HG03108 (cell line): ENCODE data around the gene ZNF423.

Experiments used
- ATAC-seq: cut with Tn5 transposase; IDR thresholded peaks from one replicate; pipeline ENCODE4 v1.9.1; 2021; ENCODE audit warnings: moderate library complexity; ENCODE audit not compliant: unreplicated experiment

ZNF423 gene

GRCh38 chr16:49455181-49455990, 400.5 kb downstream of the ZNF423 start:
- no peak for ATAC-seq

DNA sequence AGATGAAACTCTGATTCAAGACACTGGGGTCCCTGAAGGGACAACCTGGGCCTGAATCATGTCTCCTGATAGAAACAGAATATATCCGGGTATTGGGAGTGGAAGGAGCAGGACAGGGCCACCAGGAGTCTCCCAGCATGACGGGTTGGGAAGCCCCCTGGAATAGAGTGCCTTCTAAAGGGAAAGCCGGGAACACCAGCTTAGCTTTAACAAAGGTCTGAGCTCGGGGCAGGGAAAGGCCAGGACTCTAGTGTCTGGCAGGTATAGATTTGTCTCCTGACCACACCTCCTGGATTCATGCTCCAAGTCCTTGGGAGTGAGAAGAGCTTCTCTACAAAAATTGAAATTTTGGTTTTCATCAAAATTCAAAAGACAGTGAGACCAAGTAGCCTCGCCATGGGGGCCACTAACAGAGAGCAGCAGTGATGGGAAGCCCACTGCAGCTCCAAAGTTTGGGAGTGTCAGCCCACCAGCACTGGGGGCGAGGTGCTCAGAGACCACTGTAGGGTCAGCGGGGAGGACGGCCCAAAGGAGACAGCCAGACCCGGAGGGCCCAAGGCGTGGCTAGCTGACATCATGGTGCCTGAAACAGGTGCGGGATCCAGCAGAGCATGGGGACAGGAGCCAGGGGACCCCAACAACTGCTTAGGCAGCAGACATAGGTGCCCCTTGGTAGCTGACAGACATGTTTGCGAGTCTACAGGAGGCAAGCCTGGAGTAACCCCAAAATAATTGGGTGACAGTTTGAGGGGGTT, 401.3 kb downstream of the ZNF423 start:
- ATAC-seq, result no peak

GRCh38 chr16:49453983-49454382, 401.9 kb downstream of the ZNF423 start:
- ATAC-seq, result no peak

DNA sequence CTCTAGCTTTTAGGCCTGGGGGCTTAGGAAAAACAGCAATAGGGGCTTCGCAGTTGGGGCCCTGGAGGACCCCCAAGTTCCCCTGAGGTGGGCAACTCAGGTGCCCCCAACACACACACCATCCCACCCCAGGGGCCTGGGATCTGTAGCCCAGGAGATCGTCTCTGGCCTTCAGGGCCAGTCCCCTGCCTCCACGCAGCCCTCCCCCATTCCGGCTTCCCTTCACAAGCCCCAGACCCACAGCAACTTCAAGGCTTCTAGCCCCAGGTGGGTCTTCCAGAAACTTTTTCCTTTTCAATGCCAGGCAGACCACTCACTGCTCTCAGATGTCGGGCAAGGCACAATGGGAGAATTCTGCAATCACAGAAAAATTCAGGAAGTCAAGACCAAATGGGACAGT, 402.9 kb downstream of the ZNF423 start:
- no peak for ATAC-seq

DNA sequence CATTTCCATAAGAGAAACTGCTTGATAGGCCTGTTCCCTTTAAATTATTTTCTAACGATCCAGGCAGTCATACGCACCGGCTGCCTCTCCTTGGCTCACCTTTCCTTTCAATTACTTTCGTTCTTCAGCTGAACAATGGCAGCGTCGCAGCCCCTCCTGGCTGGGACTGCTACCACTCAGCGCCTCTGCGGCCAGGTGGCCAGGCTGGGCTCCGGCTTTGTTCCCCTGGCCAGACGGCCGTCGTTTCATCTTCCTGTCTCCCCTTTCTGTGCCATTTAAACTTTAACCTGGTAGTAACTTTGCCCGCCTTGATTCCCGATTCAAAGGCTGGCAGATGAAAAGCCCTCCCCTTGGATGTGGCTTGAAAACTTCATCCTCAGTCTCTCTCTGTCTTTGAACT, 403.3 kb downstream of the ZNF423 start:
- no peak for ATAC-seq

- ATAC-seq, result no peak
Observed at GRCh38 chr16:49452108-49452507, 403.8 kb downstream of the ZNF423 start.

DNA sequence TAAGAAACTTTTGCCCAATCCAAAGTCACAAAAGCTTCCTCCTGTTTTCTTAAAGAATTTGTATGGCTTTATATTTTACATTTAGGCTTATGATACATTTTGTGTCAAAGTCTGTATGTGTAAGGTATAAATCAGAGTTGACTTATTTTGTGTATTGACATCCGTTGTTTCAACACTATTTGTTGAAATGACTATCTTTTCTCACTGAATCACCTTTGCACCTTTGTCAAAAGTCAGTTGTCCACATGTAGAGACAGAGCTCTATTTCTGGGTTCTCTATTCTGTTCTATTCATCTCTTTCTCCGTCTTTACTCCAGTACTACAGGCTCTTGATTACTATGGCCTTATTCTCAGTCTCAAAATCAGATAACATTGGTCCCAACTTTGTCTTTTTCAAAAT, 409.1 kb downstream of the ZNF423 start:
- ATAC-seq, result no peak

- ATAC-seq, result no peak
Observed at GRCh38 chr16:49443576-49443975, 412.3 kb downstream of the ZNF423 start.

GRCh38 chr16:49442805-49443204, 413.1 kb downstream of the ZNF423 start:
- no peak for ATAC-seq

- ATAC-seq, result peak; percentile 98
Observed at GRCh38 chr16:49441366-49441780, 414.5 kb downstream of the ZNF423 start.

DNA sequence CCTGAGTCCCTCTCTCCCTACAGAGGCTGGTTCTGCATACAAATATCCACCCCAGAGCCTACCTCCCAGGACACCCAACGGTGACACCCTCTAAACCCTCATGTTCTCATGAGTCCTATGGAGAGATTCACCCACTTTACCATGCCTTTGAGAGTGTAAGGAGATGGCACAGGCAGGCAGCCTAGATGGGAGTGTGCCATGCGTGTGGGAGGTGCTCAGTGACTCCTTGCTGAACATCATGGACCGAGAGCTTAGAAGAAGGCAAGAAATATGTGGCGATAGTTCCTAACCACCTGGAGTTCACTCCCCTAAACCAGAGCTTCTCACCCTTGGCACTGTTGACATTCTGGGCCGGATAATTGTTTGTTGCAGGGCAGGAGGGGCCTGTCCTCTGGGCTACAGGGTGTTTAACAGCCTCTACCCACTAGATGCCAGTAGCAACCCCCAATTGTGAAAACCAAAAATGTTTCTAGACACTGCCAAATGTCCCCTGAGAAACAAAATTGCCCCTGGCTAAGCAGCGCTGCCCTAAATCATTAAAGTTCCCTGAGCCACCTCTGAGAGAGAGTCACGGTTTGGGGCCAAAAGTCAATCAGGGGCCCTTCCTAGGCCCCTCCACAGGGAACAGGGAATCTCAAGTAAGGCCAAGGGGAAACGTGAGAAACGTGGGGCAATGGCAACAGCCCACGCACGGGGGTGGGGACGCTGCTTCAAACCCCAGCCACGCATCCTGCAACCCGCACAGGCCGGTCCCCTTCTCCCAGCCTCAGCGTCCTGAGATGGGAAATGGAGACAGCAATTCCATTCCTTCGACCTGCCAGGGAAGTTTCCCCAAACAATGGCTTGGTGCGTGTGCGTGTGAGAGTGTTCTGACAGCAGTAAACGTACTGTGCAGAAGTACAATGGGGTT, 415.5 kb downstream of the ZNF423 start:
- ATAC-seq, result no peak

DNA sequence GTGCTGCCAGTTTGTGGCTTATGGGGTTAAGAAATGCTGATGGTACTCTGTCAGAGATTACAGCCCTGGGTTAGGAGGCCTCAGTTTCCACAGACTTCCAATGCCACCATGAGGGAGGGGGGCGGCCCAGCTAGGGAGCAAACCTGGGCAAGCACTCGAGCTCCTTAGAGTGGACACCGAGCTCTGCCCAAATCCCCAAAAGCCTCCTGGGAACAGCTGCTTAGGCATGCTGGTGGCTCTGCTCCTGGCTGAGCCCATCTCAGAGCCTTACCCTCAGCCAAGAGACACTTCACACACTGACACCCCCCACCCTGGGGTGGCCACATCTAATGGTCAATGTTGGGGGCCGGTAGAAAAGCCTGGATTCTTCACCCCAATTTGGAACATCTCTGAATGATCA, 416.2 kb downstream of the ZNF423 start:
- ATAC-seq, result no peak

DNA sequence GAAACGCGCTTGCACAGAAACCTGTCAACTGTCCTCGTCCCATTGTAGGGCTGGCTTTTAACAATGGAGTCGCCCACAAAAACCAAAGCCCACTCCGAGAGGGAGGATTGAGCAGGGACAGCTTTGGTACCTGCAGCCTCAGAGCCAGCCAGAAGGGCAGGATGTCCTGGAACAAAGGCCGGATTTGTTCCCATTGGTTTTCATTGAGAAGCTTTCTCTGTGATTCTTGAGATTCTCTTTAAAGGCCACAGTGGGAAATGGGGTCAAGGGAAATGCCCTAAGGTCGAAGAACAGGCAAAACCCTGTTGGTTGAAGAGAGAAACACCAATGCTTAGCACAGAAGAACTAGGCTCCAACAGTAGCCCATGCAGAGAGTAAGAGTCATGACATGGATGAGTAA, 416.9 kb downstream of the ZNF423 start:
- ATAC-seq, result no peak
